Hepatocyte (in vitro differentiated cells): ENCODE results near the gene SNRPB2. TPM values are rescaled to one million over a fixed set of nuclear protein-coding genes. Genes with fewer than 3 reads are reported as not detected.

ENCODE experiments used
- DNase-seq: peaks from one replicate; pipeline ENCODE4 v3.0.0-alpha.2; 2016; ENCODE audit warnings: low spot score
- H2AFZ ChIP-seq: fragments of 200-600 bp; sonication (generic); 2 replicates; pipeline ENCODE4 v1.6.0; 2016; ENCODE audit warnings: antibody characterized with exemption, mild to moderate bottlenecking
- H3K27ac ChIP-seq: fragments of 200-600 bp; sonication (generic); 2 replicates; pipeline ENCODE4 v1.5.1; 2016; ENCODE audit warnings: mild to moderate bottlenecking
- H3K27me3 ChIP-seq: fragments of 200-600 bp; sonication (generic); 2 replicates; pipeline ENCODE4 v1.6.1; 2016
- H3K36me3 ChIP-seq: fragments of 200-600 bp; sonication (generic); replicated peaks from 2 replicates; pipeline ENCODE4 v1.5.1; 2016; ENCODE audit warnings: low read depth; ENCODE audit not compliant: insufficient read depth
- H3K4me1 ChIP-seq: fragments of 200-600 bp; sonication (generic); 2 replicates; pipeline ENCODE4 v1.5.1; 2016; ENCODE audit warnings: mild to moderate bottlenecking, moderate library complexity; ENCODE audit not compliant: insufficient read depth
- H3K4me2 ChIP-seq: fragments of 200-600 bp; sonication (generic); 2 replicates; pipeline ENCODE4 v1.6.0; 2016
- H3K4me3 ChIP-seq: fragments of 200-600 bp; sonication (generic); 2 replicates; pipeline ENCODE4 v1.5.1; 2016; ENCODE audit warnings: mild to moderate bottlenecking
- H3K79me2 ChIP-seq: fragments of 200-600 bp; sonication (generic); 2 replicates; pipeline ENCODE4 v1.6.0; 2017; ENCODE audit warnings: mild to moderate bottlenecking
- H3K9me2 ChIP-seq: fragments of 200-600 bp; sonication (generic); replicated peaks from 2 replicates; pipeline ENCODE4 v1.6.0; 2017; ENCODE audit warnings: mild to moderate bottlenecking; ENCODE audit not compliant: insufficient read depth
- H3K9me3 ChIP-seq: fragments of 200-600 bp; sonication (generic); 2 replicates; pipeline ENCODE4 v1.5.1; 2016; ENCODE audit warnings: low read depth, mild to moderate bottlenecking
- H4K20me1 ChIP-seq: fragments of 200-600 bp; sonication (generic); 2 replicates; pipeline ENCODE4 v1.6.0; 2016; ENCODE audit warnings: mild to moderate bottlenecking; ENCODE audit not compliant: insufficient read depth, poor library complexity, severe bottlenecking
- CTCF ChIP-seq: fragments of 200-600 bp; sonication (generic); IDR thresholded peaks from 2 replicates; pipeline ENCODE4 v1.5.1; 2016; ENCODE audit warnings: antibody characterized with exemption, mild to moderate bottlenecking; ENCODE audit not compliant: poor library complexity
- EZH2 ChIP-seq: fragments of 200-600 bp; sonication (generic); IDR thresholded peaks from 2 replicates; pipeline ENCODE4 v1.6.1; 2016; ENCODE audit warnings: antibody characterized with exemption, mild to moderate bottlenecking, borderline replicate concordance
- EZH2phosphoT487 ChIP-seq: fragments of 200-600 bp; sonication (generic); IDR thresholded peaks from one replicate; pipeline ENCODE4 v1.6.1; 2018; ENCODE audit warnings: antibody characterized with exemption, mild to moderate bottlenecking, low read depth, moderate library complexity; ENCODE audit not compliant: unreplicated experiment, severe bottlenecking
- WGBS: methylation state at CpG from one replicate; pipeline ENCODE4 v1.1.6; 2016; ENCODE audit warnings: low lambda C conversion rate; ENCODE audit errors: missing lambda C conversion rate; 5-methylcytosine and 5-hydroxymethylcytosine counted together
- polyA plus RNA-seq: library from polyadenylated mRNA; unstranded; fragments of >200 nt; fragmentation: Nextera tagmentation; extraction: Ambion mirVana; gene quantifications from 2 replicates; pipeline ENCODE4 v1.2.1, GENCODE V29; 2016
- total RNA-seq: library from RNA; depleted of rRNA; stranded (reverse); fragments of >200 nt; gene quantifications from 2 replicates; pipeline ENCODE4 v1.2.3, GENCODE V29; 2014

The SNRPB2 gene
- total and polyA plus RNA-seq, 2 experiments from 2014 or later, result 64.3 to 95.0 TPM

- Histone ChIP-seq H3K9me2 (no peaks in the 10 kb centered on the region), H3K4me3 (no peak overlapping the region), H4K20me1 (no peaks in the 10 kb centered on the region), H3K27me3 (no peaks in the 10 kb centered on the region), H3K4me1 (peaks cover 19% of the 10 kb centered on the region), H3K4me2 (peak overlapping the region; percentile 16), H3K79me2 (no peaks in the 10 kb centered on the region), H3K36me3 (no peaks in the 10 kb centered on the region), H3K9me3 (no peaks in the 10 kb centered on the region), H3K27ac (peak overlapping the region; percentile 39), H2AFZ (no peak overlapping the region)
- TF ChIP-seq EZH2phosphoT487 (no peak), EZH2 (no peak), CTCF (no peak)
- WGBS, result 67% methylated on average over 4 of the region's 4 CpGs
- DNase-seq, result no peak
Observed at GRCh38 chr20:16764560-16764959, 34.7 kb downstream of the SNRPB2 start.

GRCh38 chr20:16771213-16771612, 41.4 kb downstream of the SNRPB2 start:
- no peak overlapping the region for H3K27ac ChIP-seq
- H3K36me3 ChIP-seq, result no peaks in the 10 kb centered on the region
- H3K9me2 ChIP-seq, result no peaks in the 10 kb centered on the region
- H4K20me1 ChIP-seq, result no peaks in the 10 kb centered on the region
- H3K4me1 ChIP-seq, result no peaks in the 10 kb centered on the region
- H3K4me2 ChIP-seq, result no peak overlapping the region
- H3K9me3 ChIP-seq, result no peaks in the 10 kb centered on the region
- DNase-seq, result no peak
- H2AFZ ChIP-seq, result no peak overlapping the region
- no peaks in the 10 kb centered on the region for H3K79me2 ChIP-seq
- no peak overlapping the region for H3K4me3 ChIP-seq
- no peaks in the 10 kb centered on the region for H3K27me3 ChIP-seq
- TF ChIP-seq EZH2 (no peak), EZH2phosphoT487 (no peak), CTCF (no peak)

GRCh38 chr20:16775961-16776360, 46.1 kb downstream of the SNRPB2 start:
- H3K79me2 ChIP-seq, result no peaks in the 10 kb centered on the region
- no peak overlapping the region for H2AFZ ChIP-seq
- no peaks in the 10 kb centered on the region for H4K20me1 ChIP-seq
- H3K9me2 ChIP-seq, result no peaks in the 10 kb centered on the region
- H3K36me3 ChIP-seq, result no peaks in the 10 kb centered on the region
- H3K9me3 ChIP-seq, result no peaks in the 10 kb centered on the region
- WGBS, result 87% methylated on average over 1 of the region's 1 CpG
- no peaks in the 10 kb centered on the region for H3K27me3 ChIP-seq
- H3K4me3 ChIP-seq, result no peak overlapping the region
- no peak for DNase-seq
- TF ChIP-seq CTCF (no peak), EZH2 (no peak), EZH2phosphoT487 (no peak)
- H3K4me2 ChIP-seq, result no peak overlapping the region
- no peaks in the 10 kb centered on the region for H3K4me1 ChIP-seq
- H3K27ac ChIP-seq, result no peak overlapping the region

GRCh38 chr20:16777126-16777525, 47.3 kb downstream of the SNRPB2 start:
- 92% methylated on average over 1 of the region's 1 CpG for WGBS
- no peaks in the 10 kb centered on the region for H4K20me1 ChIP-seq

More at GRCh38 chr20:16777126-16777525, 47.3 kb downstream of the SNRPB2 start:
- Histone ChIP-seq H2AFZ (no peak overlapping the region), H3K36me3 (no peaks in the 10 kb centered on the region), H3K9me3 (no peaks in the 10 kb centered on the region), H3K79me2 (no peaks in the 10 kb centered on the region), H3K9me2 (no peaks in the 10 kb centered on the region), H3K27ac (no peak overlapping the region), H3K27me3 (no peaks in the 10 kb centered on the region), H3K4me2 (no peak overlapping the region), H3K4me3 (no peak overlapping the region), H3K4me1 (no peaks in the 10 kb centered on the region)
- no peak for DNase-seq
- TF ChIP-seq EZH2phosphoT487 (no peak), CTCF (no peak), EZH2 (no peak)
